ENCODE measurements around the gene BEND2. TPM values are rescaled to one million over a fixed set of nuclear protein-coding genes. Genes with fewer than 3 reads are reported as not detected.

BEND2 gene
- polyA plus RNA-seq, 1 of the 3 experiments (the other 2 are of a cell fraction) = not detected

DNA sequence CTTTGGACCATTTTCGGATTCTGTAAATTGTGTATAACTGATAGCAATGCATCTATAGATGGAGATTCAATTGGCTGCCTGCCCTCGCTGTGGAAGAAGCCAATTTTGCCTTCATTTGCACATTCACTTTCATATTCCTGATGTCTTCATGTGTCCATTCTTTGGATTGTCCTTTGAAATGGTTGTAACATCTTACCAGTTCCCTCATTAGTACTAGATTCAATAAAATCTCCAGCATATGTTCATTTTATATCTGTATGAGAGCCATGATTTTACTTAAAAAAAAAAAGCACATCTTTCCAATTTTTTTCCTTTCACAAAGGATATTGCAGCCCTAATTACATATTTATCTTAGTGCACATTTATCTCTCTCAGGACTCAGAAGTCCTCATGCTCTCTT, 61.7 kb downstream of the BEND2 start:
- H3K9me2 ChIP-seq = no peaks in the 10 kb centered on the region
- H4K20me1 ChIP-seq (ENCODE audit: insufficient read depth) = no peaks in the 10 kb centered on the region
- CTCF ChIA-PET = no interaction called here
- WGBS (ENCODE audit: low lambda C conversion rate) = 9% methylated on average over 2 of the region's 2 CpGs
- no peaks in the 10 kb centered on the region for H3K27me3 ChIP-seq (ENCODE audit: insufficient read depth)
- no peak overlapping the region for H2AFZ ChIP-seq (ENCODE audit: low read depth)
- H3K36me3 ChIP-seq (replicated peaks in 1 of 2; ENCODE audit: control insufficient read depth in 1 of 2, insufficient read depth in 2 of 2, low read length in 1 of 2) = no peaks in the 10 kb centered on the region
- no peak overlapping the region for H3K9ac ChIP-seq
- DNase-seq = no peak
- H3K9me3 ChIP-seq = no peaks in the 10 kb centered on the region
- H3F3A ChIP-seq (replicated peaks; ENCODE audit: insufficient read depth) = no peaks in the 10 kb centered on the region
- H3K4me1 ChIP-seq (ENCODE audit: control insufficient read depth in 1 of 2, insufficient read depth in 2 of 2, low read depth in 1 of 2, low read length in 1 of 2) = no peaks in the 10 kb centered on the region
- POLR2A ChIA-PET = no interaction called here
- no peak overlapping the region for H3K4me2 ChIP-seq
- H3K79me2 ChIP-seq (ENCODE audit: insufficient read depth) = no peaks in the 10 kb centered on the region
- TF ChIP-seq REST (IDR thresholded peaks at IDR 0.05; ENCODE audit: low read depth, low read length) (no peak), RCOR1 (IDR thresholded peaks at IDR 0.05; ENCODE audit: low read length) (no peak)
- no peak overlapping the region for H3K27ac ChIP-seq (ENCODE audit: low read depth in 2 of 2, low read length in 1 of 2)
- H3K4me3 ChIP-seq (ENCODE audit: low read depth in 2 of 2, low read length in 1 of 2) = no peak overlapping the region

DNA sequence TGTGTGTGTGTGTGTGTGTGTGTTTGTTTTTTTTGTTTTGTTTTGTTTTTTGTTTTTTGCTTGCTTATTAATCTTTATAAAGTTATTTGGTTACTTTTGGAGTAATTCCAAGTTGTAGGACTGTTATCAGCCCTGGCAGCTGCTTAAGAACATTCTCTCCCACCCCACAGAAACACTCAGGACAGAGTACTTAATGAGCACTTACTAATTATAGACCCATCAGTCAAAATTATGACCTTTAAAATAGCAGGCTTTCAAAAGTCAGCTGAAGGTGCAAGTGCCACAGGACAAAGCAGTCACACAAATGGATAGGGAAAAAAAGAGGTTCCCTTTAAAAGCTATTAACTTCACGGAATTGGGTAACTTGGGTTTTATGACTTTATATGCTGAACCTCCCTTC, 69.0 kb downstream of the BEND2 start:
- Histone ChIP-seq H3K36me3 (replicated peaks in 1 of 2; ENCODE audit: control insufficient read depth in 1 of 2, insufficient read depth in 2 of 2, low read length in 1 of 2) (no peaks in the 10 kb centered on the region), H3K79me2 (ENCODE audit: insufficient read depth) (no peaks in the 10 kb centered on the region), H3K9me2 (no peaks in the 10 kb centered on the region), H4K20me1 (ENCODE audit: insufficient read depth) (no peaks in the 10 kb centered on the region), H3K27ac (ENCODE audit: low read depth in 2 of 2, low read length in 1 of 2) (no peak overlapping the region), H2AFZ (ENCODE audit: low read depth) (no peak overlapping the region), H3F3A (replicated peaks; ENCODE audit: insufficient read depth) (no peaks in the 10 kb centered on the region), H3K4me3 (ENCODE audit: low read depth in 2 of 2, low read length in 1 of 2) (no peak overlapping the region), H3K4me2 (no peak overlapping the region), H3K4me1 (ENCODE audit: control insufficient read depth in 1 of 2, insufficient read depth in 2 of 2, low read depth in 1 of 2, low read length in 1 of 2) (no peaks in the 10 kb centered on the region), H3K9ac (no peak overlapping the region), H3K27me3 (ENCODE audit: insufficient read depth) (no peaks in the 10 kb centered on the region), H3K9me3 (no peaks in the 10 kb centered on the region)
- ChIA-PET CTCF (no interaction called here), POLR2A (no interaction called here)
- WGBS (ENCODE audit: low lambda C conversion rate) = 29% methylated on average over 1 of the region's 1 CpG
- DNase-seq = no peak
- TF ChIP-seq FOSL2 (IDR thresholded peaks at IDR 0.05; ENCODE audit: borderline replicate concordance, low read depth) (no peak), NFIC (IDR thresholded peaks at IDR 0.05; ENCODE audit: borderline replicate concordance) (no peak), EP300 (IDR thresholded peaks at IDR 0.05; ENCODE audit: borderline replicate concordance in 1 of 2, low read depth in 1 of 2, low read length in 1 of 2) (no peak), TAF1 (IDR thresholded peaks at IDR 0.05; ENCODE audit: borderline replicate concordance, low read depth, low read length) (no peak), JUND (IDR thresholded peaks at IDR 0.05) (no peak), ELF1 (IDR thresholded peaks at IDR 0.05) (no peak), MEF2A (IDR thresholded peaks at IDR 0.05; ENCODE audit: borderline replicate concordance, low read depth) (no peak), CHD2 (IDR thresholded peaks at IDR 0.05; ENCODE audit: low read length, partially characterized antibody) (no peak), MXI1 (IDR thresholded peaks at IDR 0.05; ENCODE audit: low read depth, low read length) (no peak), RCOR1 (IDR thresholded peaks at IDR 0.05; ENCODE audit: low read length) (no peak), RXRA (IDR thresholded peaks at IDR 0.05; ENCODE audit: borderline replicate concordance, low read depth) (no peak), NRF1 (IDR thresholded peaks at IDR 0.05; ENCODE audit: low read depth, low read length) (no peak), TEAD4 (IDR thresholded peaks at IDR 0.05; ENCODE audit: borderline replicate concordance, insufficient read depth) (no peak), MAX (IDR thresholded peaks at IDR 0.05; ENCODE audit: low read depth) (no peak), SIN3A (IDR thresholded peaks at IDR 0.05; ENCODE audit: borderline replicate concordance, low read depth, low read length) (no peak), SMC3 (IDR thresholded peaks at IDR 0.05; ENCODE audit: low read depth, low read length) (no peak)
- TF ChIP-seq, protein P1, sequence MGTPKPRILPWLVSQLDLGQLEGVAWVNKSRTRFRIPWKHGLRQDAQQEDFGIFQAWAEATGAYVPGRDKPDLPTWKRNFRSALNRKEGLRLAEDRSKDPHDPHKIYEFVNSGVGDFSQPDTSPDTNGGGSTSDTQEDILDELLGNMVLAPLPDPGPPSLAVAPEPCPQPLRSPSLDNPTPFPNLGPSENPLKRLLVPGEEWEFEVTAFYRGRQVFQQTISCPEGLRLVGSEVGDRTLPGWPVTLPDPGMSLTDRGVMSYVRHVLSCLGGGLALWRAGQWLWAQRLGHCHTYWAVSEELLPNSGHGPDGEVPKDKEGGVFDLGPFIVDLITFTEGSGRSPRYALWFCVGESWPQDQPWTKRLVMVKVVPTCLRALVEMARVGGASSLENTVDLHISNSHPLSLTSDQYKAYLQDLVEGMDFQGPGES (IDR thresholded peaks at IDR 0.05; ENCODE audit: low read depth, low read length) = no peak
- TF ChIP-seq, protein P2, sequence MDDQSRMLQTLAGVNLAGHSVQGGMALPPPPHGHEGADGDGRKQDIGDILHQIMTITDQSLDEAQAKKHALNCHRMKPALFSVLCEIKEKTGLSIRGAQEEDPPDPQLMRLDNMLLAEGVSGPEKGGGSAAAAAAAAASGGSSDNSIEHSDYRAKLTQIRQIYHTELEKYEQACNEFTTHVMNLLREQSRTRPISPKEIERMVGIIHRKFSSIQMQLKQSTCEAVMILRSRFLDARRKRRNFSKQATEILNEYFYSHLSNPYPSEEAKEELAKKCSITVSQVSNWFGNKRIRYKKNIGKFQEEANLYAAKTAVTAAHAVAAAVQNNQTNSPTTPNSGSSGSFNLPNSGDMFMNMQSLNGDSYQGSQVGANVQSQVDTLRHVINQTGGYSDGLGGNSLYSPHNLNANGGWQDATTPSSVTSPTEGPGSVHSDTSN (IDR thresholded peaks at IDR 0.05) = no peak

All from SK-N-SH (cell line).